GM18526 (cell line): ENCODE measurements around the gene VARS1.

ENCODE experiments used
- POLR2A ChIP-seq: IDR thresholded peaks from 3 replicates; pipeline ENCODE4 v1.6.1; 2011; ENCODE audit not compliant: insufficient read length; ENCODE audit errors: extremely low read depth

Gene VARS1

DNA sequence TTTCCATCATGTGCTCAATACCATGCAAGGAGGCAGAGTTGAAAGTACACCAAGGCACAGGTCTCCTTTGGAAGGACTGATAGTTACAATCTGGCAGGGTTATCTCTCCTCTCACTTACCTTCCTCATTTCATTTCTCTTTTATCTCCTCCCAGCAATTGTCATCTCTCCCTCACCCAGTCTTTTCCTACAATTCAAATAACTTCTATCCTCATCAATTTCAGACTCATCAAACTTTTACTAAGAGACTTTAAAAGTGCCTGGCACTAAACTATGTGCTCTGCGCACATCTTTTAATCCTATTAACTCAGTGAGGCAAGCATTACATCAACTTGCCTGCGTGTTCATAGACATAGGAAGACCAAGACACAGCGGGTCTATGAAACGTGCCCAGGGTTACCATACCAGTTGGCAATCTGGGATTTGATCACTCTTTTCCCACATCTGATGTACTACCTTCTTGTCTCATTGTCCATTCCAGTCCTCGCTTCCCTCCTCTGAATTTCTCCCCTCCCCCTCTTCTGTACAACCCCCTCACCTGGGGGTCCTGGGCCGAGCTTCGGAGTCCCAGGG lies 1.2 kb downstream of the VARS1 start:
- no peak for TF ChIP-seq POLR2A

DNA sequence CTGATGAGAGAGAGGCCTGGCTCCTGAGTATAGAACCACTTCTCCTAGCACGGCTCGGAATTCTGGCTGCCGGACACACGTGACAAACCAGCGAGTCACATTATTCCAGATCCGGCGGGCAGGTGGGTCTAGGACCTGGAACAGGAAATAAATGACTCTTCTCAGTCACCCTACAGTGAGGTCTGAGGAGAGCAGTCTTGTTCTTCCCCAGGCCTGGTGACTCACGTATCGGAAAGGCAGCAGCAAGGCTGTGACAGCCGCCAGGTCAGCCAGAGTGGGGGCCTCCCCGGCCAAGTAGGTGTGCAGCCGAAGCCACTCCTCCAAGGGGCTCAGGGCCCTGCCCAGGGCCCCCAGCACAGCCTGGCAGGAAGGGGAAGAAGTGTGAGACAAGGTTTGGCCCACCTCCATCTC lies 2.8 kb downstream of the VARS1 start:
- no peak for TF ChIP-seq POLR2A

GRCh38 chr6:31792090-31792374 lies 3.5 kb downstream of the VARS1 start:
- no peak for TF ChIP-seq POLR2A

GRCh38 chr6:31791324-31792089 lies 4.0 kb downstream of the VARS1 start:
- TF ChIP-seq POLR2A, result no peak

DNA sequence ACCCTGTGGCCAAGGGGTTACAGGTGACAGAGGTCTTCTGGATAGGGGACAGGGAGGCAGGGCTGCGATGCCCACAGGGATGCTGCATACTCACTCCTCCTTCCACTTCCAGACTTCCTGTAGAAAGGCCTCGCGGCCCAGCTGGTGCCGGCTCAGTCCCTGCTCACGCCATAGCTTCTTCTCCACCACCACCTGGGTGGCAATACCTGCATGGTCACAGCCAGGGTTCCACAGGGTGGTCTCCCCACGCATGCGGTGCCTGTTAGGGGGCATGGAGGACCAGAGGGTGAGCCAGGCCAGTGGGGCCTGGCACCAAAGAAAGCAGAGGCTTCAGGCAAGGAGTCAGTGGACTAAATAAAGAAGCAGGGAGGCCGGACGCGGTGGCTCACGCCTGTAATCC lies 10.1 kb downstream of the VARS1 start:
- TF ChIP-seq POLR2A, result no peak

GRCh38 chr6:31784098-31784925 lies 11.2 kb downstream of the VARS1 start:
- TF ChIP-seq POLR2A, result no peak

DNA sequence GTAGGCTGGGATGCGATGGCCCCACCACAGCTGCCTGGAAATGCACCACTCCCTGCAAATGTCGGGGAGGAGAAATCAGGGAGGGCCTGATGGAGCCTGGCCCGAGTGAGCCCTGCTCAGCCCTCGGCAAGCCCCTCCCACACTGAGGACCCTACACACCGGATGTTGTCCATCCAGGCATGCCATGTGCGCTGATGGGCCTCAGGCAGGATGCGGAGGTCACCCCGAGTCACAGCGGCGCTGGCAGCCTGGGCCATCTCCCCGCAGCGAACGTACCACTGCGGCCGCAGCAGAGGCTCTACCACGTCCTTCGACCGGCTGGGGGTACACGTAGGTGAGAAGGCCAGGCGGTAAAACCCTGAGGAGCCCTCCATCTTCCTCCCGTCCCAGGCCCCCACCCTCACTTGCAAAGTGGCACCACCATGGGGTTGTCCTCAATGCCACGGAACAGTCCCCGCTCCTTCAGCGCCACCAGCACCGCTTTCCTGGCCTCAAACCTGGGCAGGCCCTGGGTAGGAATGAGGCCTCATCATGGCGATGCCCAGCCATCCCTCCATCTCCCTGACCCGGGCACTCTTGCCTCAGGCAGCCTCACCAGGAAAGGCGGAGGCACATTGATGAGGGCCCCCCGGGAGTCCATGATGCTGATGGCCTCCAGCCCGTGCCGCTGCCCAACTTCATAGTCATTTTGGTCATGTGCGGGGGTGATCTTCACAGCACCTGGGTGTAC lies 13.3 kb downstream of the VARS1 start:
- no peak for TF ChIP-seq POLR2A

GRCh38 chr6:31781244-31782125 lies 14.1 kb downstream of the VARS1 start:
- TF ChIP-seq POLR2A, result no peak

DNA sequence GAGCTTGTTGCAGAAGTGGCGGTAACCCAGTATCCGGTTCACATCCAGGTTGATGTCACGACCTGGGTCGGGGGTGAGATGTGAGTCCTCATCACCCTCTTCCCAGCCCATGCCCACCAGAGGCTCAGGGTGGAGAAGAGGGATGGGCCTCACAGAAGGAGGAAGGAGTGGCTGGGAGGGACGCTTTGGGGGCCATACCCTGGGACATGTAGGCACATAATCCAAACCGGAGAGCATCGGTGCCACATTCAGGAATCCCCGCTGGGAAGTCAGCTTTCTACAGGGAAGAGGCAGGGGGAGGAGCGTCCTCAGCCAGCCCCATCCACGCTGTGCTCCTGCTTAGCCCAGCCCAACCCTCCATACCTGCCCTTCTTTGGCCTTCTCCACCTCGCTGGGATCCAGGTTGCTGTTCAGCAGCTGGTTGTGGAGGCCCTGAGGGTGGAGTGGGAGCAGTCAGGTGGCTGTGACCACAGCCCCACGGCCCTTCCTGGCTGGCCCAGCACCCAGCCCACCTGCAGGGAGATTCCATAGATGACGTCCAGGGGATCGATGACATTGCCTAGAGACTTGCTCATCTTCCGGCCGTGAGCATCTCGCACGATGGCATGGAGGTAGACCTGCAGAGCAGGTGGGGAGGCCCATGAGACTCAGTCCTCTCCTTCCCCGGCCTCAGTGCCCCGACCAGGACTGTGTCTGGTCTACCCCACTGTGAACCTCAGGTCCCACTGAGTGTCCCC lies 14.9 kb downstream of the VARS1 start:
- TF ChIP-seq POLR2A, result no peak

DNA sequence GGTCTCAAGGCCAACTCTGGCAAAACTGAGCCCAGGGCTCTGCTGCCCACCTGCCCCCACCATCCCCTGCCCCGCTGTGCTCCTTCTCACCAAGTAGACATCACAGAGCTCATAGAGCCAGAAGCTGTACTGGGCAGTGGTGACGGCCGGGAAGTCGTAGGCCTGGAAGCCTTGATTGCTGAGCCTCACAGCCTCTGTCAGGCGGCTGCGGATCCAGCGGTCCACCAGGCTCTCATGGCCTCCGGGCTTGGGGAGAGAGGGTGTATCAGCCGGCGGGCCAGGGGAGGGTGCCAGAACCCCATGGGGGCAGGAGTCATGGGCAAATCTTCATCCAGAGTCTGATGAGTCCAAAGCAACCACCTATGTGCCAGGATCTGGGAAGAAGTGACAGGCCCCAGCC lies 15.6 kb downstream of the VARS1 start:
- TF ChIP-seq POLR2A, result no peak

- TF ChIP-seq POLR2A, result no peak
Observed at GRCh38 chr6:31778999-31779885, 16.3 kb downstream of the VARS1 start.

DNA sequence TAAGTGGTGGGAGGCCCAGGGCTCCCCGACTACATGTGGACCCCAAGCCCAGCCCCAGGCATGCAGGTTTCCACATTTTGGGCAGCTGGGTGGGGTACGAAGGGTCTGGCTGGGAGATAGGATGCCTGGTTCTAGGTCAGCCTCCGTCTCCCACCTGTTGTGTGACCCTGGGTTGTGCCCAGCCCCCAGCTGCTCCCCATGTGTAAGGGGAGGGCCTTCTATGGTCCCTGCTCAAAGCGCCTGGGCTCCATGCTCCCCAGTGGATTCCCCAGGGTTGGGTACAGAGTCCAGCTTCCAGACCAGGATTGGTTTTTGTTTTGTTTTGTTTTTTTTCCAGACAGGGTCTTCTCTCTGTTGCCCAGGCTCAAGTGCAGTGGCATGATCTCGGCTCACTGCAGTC lies 17.4 kb downstream of the VARS1 start:
- no peak for TF ChIP-seq POLR2A

DNA sequence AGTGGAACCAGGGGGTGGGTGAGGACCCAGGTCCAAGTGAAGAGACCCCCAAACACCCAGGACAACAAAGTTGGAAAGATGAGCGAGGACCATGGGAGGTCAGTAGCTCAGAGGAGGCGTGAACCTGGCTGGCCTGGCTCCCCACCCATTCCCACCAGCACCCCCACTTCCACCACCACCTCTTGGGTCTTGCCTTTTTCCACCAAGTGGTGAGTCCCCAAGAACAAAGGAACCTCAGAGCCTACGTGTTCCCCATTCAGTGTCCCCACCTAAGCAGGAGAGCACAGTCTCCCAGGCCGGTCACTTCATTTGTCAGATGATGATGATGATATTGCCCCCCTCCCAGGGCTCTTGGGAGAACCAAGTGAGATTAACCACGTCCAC lies 17.9 kb downstream of the VARS1 start:
- TF ChIP-seq POLR2A, result no peak
